Fibroblast of skin of right quadriceps (primary cell): ENCODE data around the gene CARHSP1.

Experiments used
- DNase-seq: peaks from one replicate; pipeline ENCODE4 v3.0.0-alpha.2; 2013

Gene CARHSP1

GRCh38 chr16:8869212-8869987 is 594 bp upstream of the CARHSP1 start:
- DNase-seq, result no peak

GRCh38 chr16:8867932-8868415 is 832 bp downstream of the CARHSP1 start:
- DNase-seq, result no peak

GRCh38 chr16:8867216-8867931 is 1.4 kb downstream of the CARHSP1 start:
- no peak for DNase-seq

GRCh38 chr16:8866884-8867215 is 2.0 kb downstream of the CARHSP1 start:
- DNase-seq, result no peak

- no peak for DNase-seq
Observed at GRCh38 chr16:8866118-8866883, 2.5 kb downstream of the CARHSP1 start.

GRCh38 chr16:8865145-8865882 is 3.5 kb downstream of the CARHSP1 start:
- DNase-seq, result no peak

- DNase-seq, result no peak
Observed at GRCh38 chr16:8864480-8865110, 4.2 kb downstream of the CARHSP1 start.

GRCh38 chr16:8863594-8864424 is 5.0 kb downstream of the CARHSP1 start:
- DNase-seq, result no peak

GRCh38 chr16:8862309-8863130 is 6.3 kb downstream of the CARHSP1 start:
- no peak for DNase-seq

- no peak for DNase-seq
Observed at GRCh38 chr16:8861563-8862308, 7.1 kb downstream of the CARHSP1 start.

GRCh38 chr16:8859913-8860881 is 8.6 kb downstream of the CARHSP1 start:
- DNase-seq, result no peak

GRCh38 chr16:8858994-8859912 is 9.6 kb downstream of the CARHSP1 start:
- no peak for DNase-seq

GRCh38 chr16:8855972-8856371 is 12.8 kb downstream of the CARHSP1 start:
- DNase-seq, result no peak

GRCh38 chr16:8855051-8855786 is 13.6 kb downstream of the CARHSP1 start:
- no peak for DNase-seq

GRCh38 chr16:8854298-8854948 is 14.4 kb downstream of the CARHSP1 start:
- DNase-seq, result no peak

GRCh38 chr16:8853611-8854010 is 15.2 kb downstream of the CARHSP1 start:
- no peak for DNase-seq
